Trophoblast cell (in vitro differentiated cells and primary cell): Measurements from ENCODE around the gene LHX1.

ENCODE experiments used
- DNase-seq, 2 donors: peaks; one replicate each; pipeline ENCODE4 v3.0.0-alpha.2; 2016
- H2AFZ ChIP-seq: 2 replicates; pipeline ENCODE4 v1.6.1; 2013; ENCODE audit warnings: low read length, moderate library complexity, mild to moderate bottlenecking; ENCODE audit not compliant: insufficient read depth, poor library complexity
- H2AK5ac ChIP-seq: 2 replicates; pipeline ENCODE4 v1.6.1; 2013; ENCODE audit warnings: mild to moderate bottlenecking, low read length
- H2BK120ac ChIP-seq: 2 replicates; pipeline ENCODE4 v1.6.1; 2013; ENCODE audit warnings: low read length, mild to moderate bottlenecking, moderate library complexity; ENCODE audit not compliant: insufficient read depth, poor library complexity
- H2BK12ac ChIP-seq: 2 replicates; pipeline ENCODE4 v1.6.1; 2013; ENCODE audit warnings: mild to moderate bottlenecking, low read length, moderate library complexity
- H2BK5ac ChIP-seq: 2 replicates; pipeline ENCODE4 v1.6.1; 2013; ENCODE audit warnings: low read length, low read depth, moderate library complexity, mild to moderate bottlenecking; ENCODE audit not compliant: poor library complexity
- H3K14ac ChIP-seq: 2 replicates; pipeline ENCODE4 v1.6.1; 2013; ENCODE audit warnings: mild to moderate bottlenecking, low read length
- H3K18ac ChIP-seq: 2 replicates; pipeline ENCODE4 v1.6.1; 2013; ENCODE audit warnings: mild to moderate bottlenecking, low read length
- H3K23ac ChIP-seq: 2 replicates; pipeline ENCODE4 v1.6.1; 2013; ENCODE audit warnings: low read length
- H3K27ac ChIP-seq: 2 replicates; pipeline ENCODE4 v1.5.1; 2013; ENCODE audit warnings: low read depth, mild to moderate bottlenecking, inconsistent platforms, low read length, moderate library complexity
- H3K27me3 ChIP-seq: 2 replicates; pipeline ENCODE4 v1.6.1; 2013; ENCODE audit warnings: inconsistent platforms, mild to moderate bottlenecking, low read length, moderate library complexity; ENCODE audit not compliant: insufficient read depth
- H3K36me3 ChIP-seq, 2 experiments: 1 replicate in 1 of 2; 2 replicates in 1 of 2; pipeline ENCODE4 v1.6.1; 2013; ENCODE audit warnings: low read length in 2 of 2, mild to moderate bottlenecking in 2 of 2, moderate library complexity in 1 of 2; ENCODE audit not compliant: insufficient read depth in 2 of 2, control insufficient read depth in 1 of 2
- H3K4ac ChIP-seq: 2 replicates; pipeline ENCODE4 v1.6.1; 2013; ENCODE audit warnings: low read depth, mild to moderate bottlenecking, low read length, moderate library complexity
- H3K4me1 ChIP-seq, 2 experiments: 1 replicate in 1 of 2; 2 replicates in 1 of 2; pipeline ENCODE4 v1.6.1; 2013; ENCODE audit warnings: low read length in 2 of 2, mild to moderate bottlenecking in 2 of 2, moderate library complexity in 1 of 2; ENCODE audit not compliant: insufficient read depth in 2 of 2, control insufficient read depth in 1 of 2
- H3K4me2 ChIP-seq: 2 replicates; pipeline ENCODE4 v1.6.1; 2013; ENCODE audit warnings: inconsistent platforms, mild to moderate bottlenecking, low read length, moderate library complexity
- H3K4me3 ChIP-seq: 2 replicates; pipeline ENCODE4 v1.5.1; 2013; ENCODE audit warnings: mild to moderate bottlenecking, low read depth, low read length, inconsistent platforms
- H3K79me1 ChIP-seq: one replicate; pipeline ENCODE4 v1.6.1; 2013; ENCODE audit warnings: low read length
- H3K79me2 ChIP-seq: 2 replicates; pipeline ENCODE4 v1.6.1; 2013; ENCODE audit warnings: low read length, mild to moderate bottlenecking; ENCODE audit not compliant: control insufficient read depth, insufficient read depth, poor library complexity
- H3K9ac ChIP-seq: 2 replicates; pipeline ENCODE4 v1.6.1; 2013; ENCODE audit warnings: mild to moderate bottlenecking, low read length
- H3K9me3 ChIP-seq: 2 replicates; pipeline ENCODE4 v1.6.1; 2013; ENCODE audit warnings: low read depth, mild to moderate bottlenecking, control low read depth, inconsistent platforms, low read length; ENCODE audit not compliant: insufficient read depth
- H4K12ac ChIP-seq: 2 replicates; pipeline ENCODE4 v1.6.1; 2013; ENCODE audit warnings: low read depth, mild to moderate bottlenecking, low read length, moderate library complexity
- H4K8ac ChIP-seq: 2 replicates; pipeline ENCODE4 v1.6.1; 2013; ENCODE audit warnings: low read depth, mild to moderate bottlenecking, low read length, moderate library complexity
- H4K91ac ChIP-seq: one replicate; pipeline ENCODE4 v1.6.1; 2013; ENCODE audit warnings: low read depth, mild to moderate bottlenecking, low read length, moderate library complexity
- WGBS: extraction: QIAGEN DNeasy Blood & Tissue Kit; methylation state at CpG from one replicate; pipeline ENCODE4 v1.1.7; 2013; ENCODE audit warnings: missing lambda C conversion rate; ENCODE audit not compliant: insufficient read length, insufficient coverage; ENCODE audit errors: extremely low coverage; 5-methylcytosine and 5-hydroxymethylcytosine counted together

The LHX1 gene

DNA sequence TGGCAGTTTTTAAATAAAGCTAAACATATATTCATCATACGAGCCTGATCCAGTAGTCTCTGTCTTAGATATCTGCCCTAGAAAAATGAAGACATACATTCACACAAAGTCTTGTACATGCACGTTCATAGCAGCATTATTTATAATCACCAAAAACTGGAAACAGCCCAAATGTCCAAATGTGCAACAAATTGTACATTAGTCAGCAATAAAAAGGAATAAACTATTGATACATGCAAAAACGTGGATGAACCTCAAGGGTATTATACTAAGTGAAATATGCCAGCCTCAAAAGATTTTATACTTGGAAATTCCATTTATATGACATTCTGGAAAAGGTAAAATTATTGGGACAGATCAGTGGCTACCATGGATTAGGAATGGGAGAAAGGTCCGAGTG is 34.2 kb downstream of the LHX1 start:
- Histone ChIP-seq H3K4me2 (no peak overlapping the region), H2AFZ (no peak overlapping the region), H3K4me3 (no peak overlapping the region), H2BK5ac (no peak overlapping the region), H3K14ac (no peak overlapping the region), H4K91ac (no peak overlapping the region), H3K9me3 (no peaks in the 10 kb centered on the region), H3K9ac (no peak overlapping the region), H3K36me3 (peaks cover 0 to 4% of the 10 kb centered on the region in 2 experiments), H3K18ac (no peak overlapping the region), H2AK5ac (no peak overlapping the region), H3K27ac (no peak overlapping the region), H4K12ac (no peak overlapping the region), H3K4ac (no peak overlapping the region), H2BK120ac (no peak overlapping the region), H3K79me1 (no peaks in the 10 kb centered on the region), H4K8ac (no peak overlapping the region), H3K4me1 (no peaks in the 10 kb centered on the region), H3K79me2 (no peaks in the 10 kb centered on the region), H2BK12ac (no peak overlapping the region), H3K27me3 (no peaks in the 10 kb centered on the region), H3K23ac (no peak overlapping the region)
- no peak for DNase-seq
- WGBS: no CpG with 5 or more reads among the region's 4 CpGs

DNA sequence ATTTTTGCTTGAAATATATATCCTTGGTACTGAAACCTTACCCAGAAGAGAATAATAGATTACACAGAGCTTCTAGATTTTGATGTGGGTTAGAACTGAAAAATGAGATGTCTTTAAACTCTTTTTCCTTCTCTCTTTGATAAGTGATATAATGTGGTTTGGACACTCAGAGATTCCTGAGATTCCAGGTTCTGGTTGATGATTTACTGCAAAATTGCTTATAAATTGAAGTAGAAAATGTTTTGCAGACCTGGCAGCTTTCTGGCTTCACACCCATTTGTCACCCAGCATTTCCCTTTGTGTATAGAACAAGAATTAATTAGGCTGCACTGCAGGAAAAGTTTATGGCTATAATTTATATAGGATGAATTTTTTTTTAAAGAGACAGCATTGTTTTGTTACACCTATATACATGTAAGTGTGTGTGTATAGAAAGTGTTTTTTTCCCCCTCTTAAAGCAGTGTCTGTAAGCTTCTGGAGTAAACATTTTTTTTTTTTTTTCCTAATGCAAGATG is 35.0 kb downstream of the LHX1 start:
- H3K14ac ChIP-seq: no peak overlapping the region
- peaks cover 0 to 4% of the 10 kb centered on the region in 2 experiments for H3K36me3 ChIP-seq
- no peak overlapping the region for H3K4me3 ChIP-seq

DNA sequence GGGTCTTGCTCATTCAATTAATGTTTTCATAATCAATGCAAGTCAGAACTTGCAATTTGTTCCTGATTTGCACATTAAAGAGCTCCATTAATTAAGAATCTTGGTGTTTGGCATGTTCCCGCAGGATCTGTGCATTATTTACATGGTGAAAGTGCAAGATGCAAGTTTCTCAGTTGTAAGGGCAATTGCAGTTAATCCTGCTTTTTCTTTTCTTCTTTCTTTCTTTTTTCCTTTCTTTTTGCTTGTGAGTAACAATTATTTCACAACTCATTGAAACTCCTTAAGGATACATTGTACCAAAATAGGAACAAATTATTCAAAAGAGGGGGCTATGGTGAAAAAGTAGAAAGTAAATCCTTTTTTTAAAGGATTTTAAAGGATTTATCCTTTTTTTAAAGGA is 35.6 kb downstream of the LHX1 start:
- Histone ChIP-seq H3K27me3 (no peaks in the 10 kb centered on the region), H3K4me1 (no peaks in the 10 kb centered on the region), H4K91ac (no peak overlapping the region), H3K79me2 (no peaks in the 10 kb centered on the region), H3K14ac (no peak overlapping the region), H3K36me3 (peaks cover 0 to 2% of the 10 kb centered on the region in 2 experiments), H3K4me3 (no peak overlapping the region), H2AK5ac (no peak overlapping the region), H4K8ac (no peak overlapping the region), H3K23ac (no peak overlapping the region), H3K9me3 (no peaks in the 10 kb centered on the region), H3K4ac (no peak overlapping the region), H3K27ac (no peak overlapping the region), H2BK5ac (no peak overlapping the region), H3K79me1 (no peaks in the 10 kb centered on the region), H3K9ac (no peak overlapping the region), H3K18ac (no peak overlapping the region), H2AFZ (no peak overlapping the region), H2BK120ac (no peak overlapping the region), H2BK12ac (no peak overlapping the region), H3K4me2 (no peak overlapping the region), H4K12ac (no peak overlapping the region)
- no peak for DNase-seq
- no CpG with 5 or more reads among the region's 1 CpG for WGBS

More for the DNA sequence above, 35.0 kb downstream of the LHX1 start:
- DNase-seq: no peak
- Histone ChIP-seq H3K23ac (no peak overlapping the region), H3K9me3 (no peaks in the 10 kb centered on the region), H4K8ac (no peak overlapping the region), H3K4ac (no peak overlapping the region), H2AFZ (no peak overlapping the region), H3K9ac (no peak overlapping the region), H3K4me1 (no peaks in the 10 kb centered on the region), H4K91ac (no peak overlapping the region), H2AK5ac (no peak overlapping the region), H3K27ac (no peak overlapping the region), H4K12ac (no peak overlapping the region), H3K27me3 (no peaks in the 10 kb centered on the region), H3K79me1 (no peaks in the 10 kb centered on the region), H3K18ac (no peak overlapping the region), H3K79me2 (no peaks in the 10 kb centered on the region), H2BK120ac (no peak overlapping the region), H2BK5ac (no peak overlapping the region), H3K4me2 (no peak overlapping the region), H2BK12ac (no peak overlapping the region)

DNA sequence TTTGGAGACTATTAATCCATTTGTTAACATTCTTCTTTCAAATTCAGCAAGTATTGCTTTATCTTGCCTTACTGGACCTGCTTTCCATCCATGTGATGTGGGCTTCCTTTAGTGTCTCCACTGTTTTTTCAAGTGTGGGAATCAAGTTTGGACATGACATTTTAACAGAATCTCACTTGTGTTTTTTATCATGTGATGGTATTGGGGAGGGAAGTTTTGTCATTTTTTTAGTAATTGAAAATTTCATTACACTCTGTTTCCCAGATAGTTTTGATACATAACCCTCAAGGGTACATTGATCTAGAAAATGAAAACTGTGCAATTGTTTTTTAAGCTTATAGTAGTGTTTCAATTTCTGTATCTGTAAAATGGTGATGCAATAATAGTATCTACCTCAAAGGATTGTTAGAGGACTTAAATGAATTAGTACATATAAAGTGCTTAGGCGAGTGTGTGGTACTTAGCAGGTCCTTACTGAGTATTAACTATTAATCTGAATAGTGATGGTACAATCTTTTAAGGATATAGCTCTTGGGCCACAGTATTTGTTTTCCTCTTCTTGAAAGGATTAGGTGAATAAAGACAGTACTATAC is 38.7 kb downstream of the LHX1 start:
- H2AK5ac ChIP-seq: no peak overlapping the region
- H3K18ac ChIP-seq: no peak overlapping the region
- no peaks in the 10 kb centered on the region for H3K79me1 ChIP-seq
- H4K91ac ChIP-seq: no peak overlapping the region
- no peaks in the 10 kb centered on the region for H3K27me3 ChIP-seq
- no peak overlapping the region for H3K9ac ChIP-seq
- H4K12ac ChIP-seq: no peak overlapping the region
- H3K4me2 ChIP-seq: no peak overlapping the region
- H2BK120ac ChIP-seq: no peak overlapping the region
- no peaks in the 10 kb centered on the region for H3K4me1 ChIP-seq
- H3K4ac ChIP-seq: no peak overlapping the region
- no peak overlapping the region for H2BK5ac ChIP-seq
- no CpG with 5 or more reads among the region's 1 CpG for WGBS
- no peak overlapping the region for H3K4me3 ChIP-seq
- no peaks in the 10 kb centered on the region for H3K36me3 ChIP-seq
- H3K9me3 ChIP-seq: no peaks in the 10 kb centered on the region
- H4K8ac ChIP-seq: no peak overlapping the region
- H2BK12ac ChIP-seq: no peak overlapping the region
- no peak overlapping the region for H2AFZ ChIP-seq
- H3K79me2 ChIP-seq: no peaks in the 10 kb centered on the region
- DNase-seq: no peak
- no peak overlapping the region for H3K27ac ChIP-seq
- no peak overlapping the region for H3K14ac ChIP-seq
- H3K23ac ChIP-seq: no peak overlapping the region
